HCT116 (cell line): ENCODE results near the gene SELENOW.

Source experiments
- FOSL1 ChIP-seq: IDR thresholded peaks from 2 replicates; pipeline ENCODE4 v1.6.1; 2012; ENCODE audit warnings: low read depth
- TCF7L2 ChIP-seq: IDR thresholded peaks from 2 replicates; pipeline ENCODE4 v1.7.0; 2011; ENCODE audit warnings: borderline replicate concordance, inconsistent platforms; ENCODE audit not compliant: insufficient read depth, insufficient read length; ENCODE audit errors: extremely low read depth
- TF ChIP-seq, protein P1 (sequence below), 3 experiments: fragments of 200-600 bp in 1 of 3; sonication (generic) in 1 of 3; IDR thresholded peaks in 2 of 3; conservative IDR thresholded peaks in 1 of 3; 2 replicates each; pipeline ENCODE4 v1.5.1; 2012 to 2017; ENCODE audit warnings: low read depth in 2 of 3, low read length in 2 of 3, antibody characterized with exemption in 1 of 3, borderline replicate concordance in 1 of 3, control low read depth in 1 of 3, mild to moderate bottlenecking in 1 of 3, mixed read lengths in 1 of 3, mixed run types in 1 of 3, moderate library complexity in 1 of 3; ENCODE audit not compliant: insufficient read depth in 1 of 3

DNA sequence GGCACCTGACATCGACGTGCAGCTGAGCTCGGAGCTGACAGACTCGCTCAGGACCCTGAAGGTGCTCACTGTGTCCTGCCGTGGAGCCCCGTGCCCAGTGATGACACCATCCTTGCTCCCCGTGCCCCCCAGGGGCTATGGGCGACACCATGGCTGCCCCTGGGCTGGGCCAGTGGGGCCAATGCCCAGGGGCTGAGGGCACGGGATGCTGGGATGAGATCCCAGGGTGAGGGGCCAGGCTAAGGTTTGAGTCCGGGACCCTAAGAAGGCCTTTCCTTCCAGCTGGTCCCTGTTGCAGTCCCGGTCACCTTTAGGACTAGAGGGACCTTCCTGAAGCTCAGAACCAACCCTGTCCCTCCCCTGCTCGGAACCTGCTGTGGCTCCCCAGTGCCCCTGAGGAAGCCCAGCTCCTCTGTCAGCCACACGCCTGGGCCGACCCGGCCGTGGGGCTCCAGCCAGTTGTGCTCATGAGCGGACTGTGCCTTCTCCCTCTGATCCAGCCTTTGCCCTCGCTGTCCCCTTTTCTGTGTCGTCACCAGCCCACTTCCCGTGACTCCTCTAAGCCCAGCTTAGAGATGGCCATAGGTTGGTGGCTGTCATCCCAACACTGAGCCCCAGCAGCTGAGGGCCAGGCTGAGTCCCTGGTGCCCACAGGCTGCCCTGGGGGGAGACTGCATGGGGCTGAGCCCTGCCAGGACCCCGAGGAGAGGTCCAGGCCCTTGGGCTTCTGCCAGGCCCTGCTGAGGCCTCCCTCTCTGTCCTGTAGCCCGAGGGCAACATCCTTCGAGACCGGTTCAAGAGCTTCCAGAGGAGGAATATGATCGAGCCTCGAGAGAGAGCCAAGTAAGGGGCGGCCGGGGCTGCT, 22.5 kb upstream of the SELENOW start:
- TF ChIP-seq TCF7L2 (no peak), FOSL1 (no peak)
- TF ChIP-seq, protein P1, sequence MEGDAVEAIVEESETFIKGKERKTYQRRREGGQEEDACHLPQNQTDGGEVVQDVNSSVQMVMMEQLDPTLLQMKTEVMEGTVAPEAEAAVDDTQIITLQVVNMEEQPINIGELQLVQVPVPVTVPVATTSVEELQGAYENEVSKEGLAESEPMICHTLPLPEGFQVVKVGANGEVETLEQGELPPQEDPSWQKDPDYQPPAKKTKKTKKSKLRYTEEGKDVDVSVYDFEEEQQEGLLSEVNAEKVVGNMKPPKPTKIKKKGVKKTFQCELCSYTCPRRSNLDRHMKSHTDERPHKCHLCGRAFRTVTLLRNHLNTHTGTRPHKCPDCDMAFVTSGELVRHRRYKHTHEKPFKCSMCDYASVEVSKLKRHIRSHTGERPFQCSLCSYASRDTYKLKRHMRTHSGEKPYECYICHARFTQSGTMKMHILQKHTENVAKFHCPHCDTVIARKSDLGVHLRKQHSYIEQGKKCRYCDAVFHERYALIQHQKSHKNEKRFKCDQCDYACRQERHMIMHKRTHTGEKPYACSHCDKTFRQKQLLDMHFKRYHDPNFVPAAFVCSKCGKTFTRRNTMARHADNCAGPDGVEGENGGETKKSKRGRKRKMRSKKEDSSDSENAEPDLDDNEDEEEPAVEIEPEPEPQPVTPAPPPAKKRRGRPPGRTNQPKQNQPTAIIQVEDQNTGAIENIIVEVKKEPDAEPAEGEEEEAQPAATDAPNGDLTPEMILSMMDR (IDR thresholded peaks at IDR 0.05 in 2 of 3, conservative IDR thresholded peaks at IDR 0.05 in 1 of 3; ENCODE audit: borderline replicate concordance in 1 of 3, insufficient read depth in 1 of 3, low read depth in 2 of 3, low read length in 2 of 3), result no peak
